Astrocyte of the cerebellum (primary cell): ENCODE data around the gene TNS1.

Source experiments
- DNase-seq: peaks from one replicate; pipeline ENCODE4 v3.0.0-alpha.2; 2011; ENCODE audit warnings: low read depth
- H3K4me3 ChIP-seq: 2 replicates; pipeline ENCODE4 v1.5.1; 2011; ENCODE audit warnings: mild to moderate bottlenecking, low read depth, low read length, moderate library complexity
- CTCF ChIP-seq: IDR thresholded peaks from 2 replicates; pipeline ENCODE4 v1.5.1; 2012; ENCODE audit warnings: low read length, low read depth, moderate library complexity, mild to moderate bottlenecking; ENCODE audit errors: missing control alignments
- in situ Hi-C: cut with HindIII; loops from 2 replicates; pipeline ENCODE4 v1.10.0; 2017; ENCODE audit warnings: low sequenced_read_pairs

Gene TNS1

GRCh38 chr2:217939629-217940245, 63.1 kb downstream of the TNS1 start:
- TF ChIP-seq CTCF, result no peak
- no peak for DNase-seq
- in situ Hi-C loops, result no loop called here
- no peak overlapping the region for H3K4me3 ChIP-seq

- no peak for DNase-seq
- in situ Hi-C loops, result no loop called here
- no peak overlapping the region for H3K4me3 ChIP-seq
- no peak for TF ChIP-seq CTCF
Observed at GRCh38 chr2:217939220-217939619, 63.6 kb downstream of the TNS1 start.

GRCh38 chr2:217938036-217938435, 64.8 kb downstream of the TNS1 start:
- in situ Hi-C loops, result no loop called here
- H3K4me3 ChIP-seq, result no peak overlapping the region
- DNase-seq, result no peak
- no peak for TF ChIP-seq CTCF

GRCh38 chr2:217937446-217937845, 65.3 kb downstream of the TNS1 start:
- H3K4me3 ChIP-seq, result no peak overlapping the region
- DNase-seq, result no peak
- in situ Hi-C loops, result no loop called here
- no peak for TF ChIP-seq CTCF

- no peak for DNase-seq
- in situ Hi-C loops, result no loop called here
- no peak overlapping the region for H3K4me3 ChIP-seq
- no peak for TF ChIP-seq CTCF
Observed at GRCh38 chr2:217936952-217937351, 65.8 kb downstream of the TNS1 start.

GRCh38 chr2:217935901-217936684, 66.7 kb downstream of the TNS1 start:
- TF ChIP-seq CTCF, result no peak
- in situ Hi-C loops, result no loop called here
- no peak for DNase-seq
- no peak overlapping the region for H3K4me3 ChIP-seq
